Prostate gland (tissue), 2 donors: ENCODE measurements around the gene NINJ2.

ENCODE experiments used
- CTCF ChIP-seq, 4 experiments: fragments of 200-600 bp in 2 of 4; fragments of 450-650 bp in 2 of 4; sonication (generic) in 2 of 4; IDR thresholded peaks; 1 replicate in 3 of 4; 2 replicates in 1 of 4; pipeline ENCODE4 v1.5.1; 2016 to 2019; ENCODE audit warnings: antibody characterized with exemption in 4 of 4, mild to moderate bottlenecking in 2 of 4, moderate library complexity in 2 of 4
- POLR2AphosphoS5 ChIP-seq: sonication (generic); formaldehyde crosslinking; IDR thresholded peaks from one replicate; pipeline ENCODE4 v1.6.1; 2017; ENCODE audit warnings: antibody characterized with exemption

- TF ChIP-seq CTCF (IDR thresholded peaks at IDR 0.05) (no peak), POLR2AphosphoS5 (no peak)
Measured at GRCh38 chr12:520119-520518, 143.1 kb downstream of the NINJ2 start.
